H9 (cell line): ENCODE results near the gene CYB5B. TPM values are rescaled to one million over a fixed set of nuclear protein-coding genes. Genes with fewer than 3 reads are reported as not detected.

ENCODE experiments used
- DNase-seq: peaks from one replicate; pipeline ENCODE4 v3.0.0-alpha.2; 2017
- H2AFZ ChIP-seq: one replicate; pipeline ENCODE4 v1.6.1; 2013; ENCODE audit warnings: mild to moderate bottlenecking, low read length, control low read depth, moderate library complexity
- H2AK5ac ChIP-seq: 2 replicates; pipeline ENCODE4 v1.6.1; 2013; ENCODE audit warnings: low read length, control low read depth, mixed read lengths; ENCODE audit not compliant: insufficient read length
- H2BK120ac ChIP-seq: one replicate; pipeline ENCODE4 v1.6.1; 2013; ENCODE audit warnings: low read depth, mild to moderate bottlenecking, low read length, control low read depth, inconsistent platforms; ENCODE audit not compliant: poor library complexity, severe bottlenecking
- H2BK12ac ChIP-seq: 2 replicates; pipeline ENCODE4 v1.6.1; 2013; ENCODE audit warnings: low read length, control low read depth, mixed read lengths, low read depth; ENCODE audit not compliant: insufficient read length
- H2BK15ac ChIP-seq: 2 replicates; pipeline ENCODE4 v1.6.1; 2013; ENCODE audit warnings: low read depth, low read length, control low read depth
- H2BK20ac ChIP-seq: one replicate; pipeline ENCODE4 v1.6.1; 2013; ENCODE audit warnings: low read depth, mild to moderate bottlenecking, low read length, control low read depth, inconsistent platforms; ENCODE audit not compliant: poor library complexity, severe bottlenecking
- H2BK5ac ChIP-seq: 2 replicates; pipeline ENCODE4 v1.6.1; 2013; ENCODE audit warnings: low read length, control low read depth, mixed read lengths; ENCODE audit not compliant: insufficient read length
- H3K14ac ChIP-seq: 2 replicates; pipeline ENCODE4 v1.6.1; 2013; ENCODE audit warnings: low read length, control low read depth; ENCODE audit not compliant: insufficient read depth
- H3K18ac ChIP-seq: 2 replicates; pipeline ENCODE4 v1.6.1; 2013; ENCODE audit warnings: low read depth, mild to moderate bottlenecking, mixed read lengths, low read length, control low read depth; ENCODE audit not compliant: insufficient read length
- H3K23ac ChIP-seq: 2 replicates; pipeline ENCODE4 v1.6.1; 2013; ENCODE audit warnings: low read length, control low read depth, mixed read lengths, low read depth; ENCODE audit not compliant: insufficient read length
- H3K23me2 ChIP-seq: 2 replicates; pipeline ENCODE4 v1.6.1; 2013; ENCODE audit warnings: low read depth, mild to moderate bottlenecking, mixed read lengths, low read length, control low read depth; ENCODE audit not compliant: insufficient read length, poor library complexity, severe bottlenecking
- H3K27ac ChIP-seq: 2 replicates; pipeline ENCODE4 v1.5.1; 2013; ENCODE audit warnings: low read length, control low read depth, mixed read lengths, low read depth; ENCODE audit not compliant: insufficient read length
- H3K27me3 ChIP-seq: 2 replicates; pipeline ENCODE4 v1.6.1; 2013; ENCODE audit warnings: low read length, control low read depth, inconsistent platforms; ENCODE audit not compliant: insufficient read depth
- H3K4ac ChIP-seq: 2 replicates; pipeline ENCODE4 v1.6.1; 2013; ENCODE audit warnings: low read depth, mild to moderate bottlenecking, control low read depth, inconsistent platforms, low read length, moderate library complexity
- H3K4me1 ChIP-seq: 2 replicates; pipeline ENCODE4 v1.6.1; 2013; ENCODE audit warnings: low read length, control low read depth, inconsistent platforms; ENCODE audit not compliant: insufficient read depth
- H3K4me2 ChIP-seq: 2 replicates; pipeline ENCODE4 v1.6.1; 2013; ENCODE audit warnings: low read length, control low read depth, mixed read lengths; ENCODE audit not compliant: insufficient read length, insufficient read depth
- H3K56ac ChIP-seq: 2 replicates; pipeline ENCODE4 v1.6.1; 2013; ENCODE audit warnings: low read depth, mild to moderate bottlenecking, mixed read lengths, low read length, control low read depth; ENCODE audit not compliant: insufficient read length
- H3K79me1 ChIP-seq: 2 replicates; pipeline ENCODE4 v1.6.1; 2013; ENCODE audit warnings: low read depth, mild to moderate bottlenecking, moderate library complexity, low read length, control low read depth, inconsistent platforms; ENCODE audit not compliant: insufficient read depth, poor library complexity, severe bottlenecking
- H3K79me2 ChIP-seq: 2 replicates; pipeline ENCODE4 v1.6.1; 2013; ENCODE audit warnings: low read length, control low read depth, inconsistent platforms; ENCODE audit not compliant: insufficient read depth
- H3K9ac ChIP-seq: 2 replicates; pipeline ENCODE4 v1.6.1; 2013; ENCODE audit warnings: low read length, control low read depth, mixed read lengths; ENCODE audit not compliant: insufficient read length; ENCODE audit errors: extremely low read depth
- H3K9me3 ChIP-seq: one replicate; pipeline ENCODE4 v1.6.1; 2013; ENCODE audit warnings: low read depth, low read length, inconsistent platforms; ENCODE audit not compliant: control insufficient read depth
- H3T11ph ChIP-seq: one replicate; pipeline ENCODE4 v1.6.1; 2013; ENCODE audit warnings: mild to moderate bottlenecking, low read length, control low read depth, inconsistent platforms
- H4K20me1 ChIP-seq: one replicate; pipeline ENCODE4 v1.6.1; 2013; ENCODE audit not compliant: control insufficient read depth, insufficient read length, insufficient read depth
- H4K5ac ChIP-seq: 2 replicates; pipeline ENCODE4 v1.6.1; 2013; ENCODE audit warnings: low read depth, mild to moderate bottlenecking, mixed read lengths, low read length, control low read depth; ENCODE audit not compliant: insufficient read length
- H4K8ac ChIP-seq: replicated peaks from 2 replicates; pipeline ENCODE4 v1.6.1; 2013; ENCODE audit warnings: low read length, control low read depth, mixed read lengths, low read depth; ENCODE audit not compliant: insufficient read length
- H4K91ac ChIP-seq: 2 replicates; pipeline ENCODE4 v1.6.1; 2013; ENCODE audit warnings: low read depth, mild to moderate bottlenecking, moderate library complexity, mixed read lengths, low read length, control low read depth; ENCODE audit not compliant: insufficient read length
- H3K27ac Mint-ChIP-seq, 3 experiments: 2 replicates in 2 of 3; 3 replicates in 1 of 3; pipeline ENCODE4 v1.8.0; 2020 to 2021; ENCODE audit warnings: mixed read lengths in 3 of 3, mild to moderate bottlenecking in 1 of 3, moderate library complexity in 1 of 3
- H3K27me3 Mint-ChIP-seq: 2 replicates; pipeline ENCODE4 v1.8.0; 2021; ENCODE audit warnings: low read depth, mild to moderate bottlenecking, moderate library complexity, mixed read lengths
- H3K36me3 Mint-ChIP-seq, 3 experiments: 2 replicates in 2 of 3; 3 replicates in 1 of 3; pipeline ENCODE4 v1.8.0; 2020 to 2021; ENCODE audit warnings: low read depth in 3 of 3, mixed read lengths in 3 of 3; ENCODE audit not compliant: insufficient read depth in 1 of 3
- H3K4me1 Mint-ChIP-seq, 2 experiments: 2 replicates each; pipeline ENCODE4 v1.8.0; 2020; ENCODE audit warnings: mixed read lengths in 2 of 2
- H3K4me3 Mint-ChIP-seq, 2 experiments: 2 replicates in 1 of 2; 3 replicates in 1 of 2; pipeline ENCODE4 v1.8.0; 2020 to 2021; ENCODE audit warnings: mild to moderate bottlenecking in 2 of 2, mixed read lengths in 2 of 2, moderate library complexity in 1 of 2
- H3K9me3 Mint-ChIP-seq, 2 experiments: 2 replicates in 1 of 2; 3 replicates in 1 of 2; pipeline ENCODE4 v1.8.0; 2020; ENCODE audit warnings: mild to moderate bottlenecking in 2 of 2, mixed read lengths in 2 of 2, moderate library complexity in 1 of 2
- WGBS: extraction: QIAGEN DNeasy Blood & Tissue Kit; methylation state at CpG from one replicate; pipeline ENCODE4 v1.1.7; 2013; ENCODE audit warnings: missing lambda C conversion rate, low lambda C conversion rate, mixed read lengths; ENCODE audit not compliant: insufficient read length; ENCODE audit errors: extremely low coverage; 5-methylcytosine and 5-hydroxymethylcytosine counted together
- total RNA-seq: library from RNA; stranded (reverse); gene quantifications from 2 replicates; pipeline ENCODE4 v1.2.1, GENCODE V29; 2021
- TF ChIP-seq, protein P1 (sequence below): fragments of 200-600 bp; sonication (generic); conservative IDR thresholded peaks from 3 replicates; pipeline ENCODE4 v1.8.0; 2021; ENCODE audit warnings: antibody characterized with exemption, mild to moderate bottlenecking

CYB5B gene
- total RNA-seq, 1 experiment from 2014 or later = 126 TPM

DNA sequence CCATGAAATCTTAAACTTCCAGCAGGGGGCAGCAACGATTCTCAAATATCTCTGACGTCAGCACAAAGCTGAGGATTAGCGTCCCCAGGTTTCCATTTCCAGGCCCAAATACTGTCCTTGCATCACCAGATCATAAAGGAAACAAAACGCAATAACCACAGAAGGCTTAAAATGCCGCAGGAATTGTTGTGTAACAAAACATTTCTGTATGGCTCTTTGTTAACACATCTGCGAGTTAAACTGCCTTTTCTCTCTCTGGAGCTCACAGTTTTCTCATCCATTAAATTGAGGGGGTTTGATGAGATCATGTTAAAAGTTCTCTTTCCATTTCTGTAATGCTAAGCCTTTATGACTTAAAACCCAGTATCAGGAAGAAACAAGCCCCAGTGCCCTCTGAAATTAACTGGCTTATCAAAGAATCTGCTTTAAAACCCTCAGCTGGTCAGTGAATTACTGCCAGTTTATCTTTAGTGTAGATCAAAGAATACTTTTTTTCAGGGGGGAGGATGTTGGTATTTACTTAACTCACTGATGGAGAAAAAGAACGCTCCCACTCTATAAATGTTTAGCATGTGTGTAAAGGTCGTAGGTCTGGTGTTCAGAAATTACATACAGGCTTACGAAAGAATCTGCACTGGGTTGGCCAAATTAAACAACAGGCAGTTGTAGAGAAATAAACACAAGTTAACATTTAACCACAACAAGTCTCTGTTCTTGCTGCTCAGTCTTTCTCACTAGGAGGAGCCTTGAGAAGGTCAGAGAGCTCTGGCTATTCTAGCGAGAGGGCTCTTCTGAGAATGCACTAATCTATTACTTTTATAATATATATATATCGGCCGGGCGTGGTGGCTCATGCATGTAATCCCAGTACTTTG is 28.0 kb upstream of the CYB5B start:
- Histone ChIP-seq H3K27ac (no peak overlapping the region), H3K9ac (no peak overlapping the region)
- no peaks in the 10 kb centered on the region for H3K36me3 Mint-ChIP-seq

More for the DNA sequence above, 28.0 kb upstream of the CYB5B start:
- Histone ChIP-seq H3K79me2 (no peaks in the 10 kb centered on the region), H3K79me1 (no peaks in the 10 kb centered on the region), H2BK15ac (no peak overlapping the region), H2AFZ (peak overlapping the region; percentile 99), H2BK12ac (no peak overlapping the region), H3K23ac (no peak overlapping the region), H3K14ac (no peak overlapping the region), H2BK120ac (no peak overlapping the region), H3K18ac (peak overlapping the region; percentile 75), H3K4me1 (no peaks in the 10 kb centered on the region; the same call in 1 of the 2 replicates), H4K5ac (no peak overlapping the region), H3K4ac (no peak overlapping the region), H4K8ac (no peak overlapping the region), H3K56ac (no peak overlapping the region), H3T11ph (no peak overlapping the region), H4K20me1 (no peaks in the 10 kb centered on the region), H2BK5ac (no peak overlapping the region), H4K91ac (no peak overlapping the region), H2AK5ac (no peak overlapping the region), H3K4me2 (no peak overlapping the region), H3K9me3 (no peaks in the 10 kb centered on the region), H3K27me3 (no peaks in the 10 kb centered on the region; the same call in 1 of the 2 replicates), H3K23me2 (no peaks in the 10 kb centered on the region), H2BK20ac (peak overlapping the region; percentile 29)
- DNase-seq = peak; percentile 53
- Mint-ChIP-seq H3K27ac (peak overlapping the region in 2 of 3 experiments; percentile 24 to 90; a peak in 4 of 7 replicates), H3K4me1 (peaks cover 11 to 16% of the 10 kb centered on the region in 2 experiments), H3K9me3 (no peaks in the 10 kb centered on the region), H3K27me3 (no peaks in the 10 kb centered on the region; the same call in none of the 2 replicates), H3K4me3 (peak overlapping the region in 1 of 2 experiments; percentile 1; a peak in 1 of 5 replicates)
- no CpG with 5 or more reads among the region's 13 CpGs for WGBS
- TF ChIP-seq, protein P1, sequence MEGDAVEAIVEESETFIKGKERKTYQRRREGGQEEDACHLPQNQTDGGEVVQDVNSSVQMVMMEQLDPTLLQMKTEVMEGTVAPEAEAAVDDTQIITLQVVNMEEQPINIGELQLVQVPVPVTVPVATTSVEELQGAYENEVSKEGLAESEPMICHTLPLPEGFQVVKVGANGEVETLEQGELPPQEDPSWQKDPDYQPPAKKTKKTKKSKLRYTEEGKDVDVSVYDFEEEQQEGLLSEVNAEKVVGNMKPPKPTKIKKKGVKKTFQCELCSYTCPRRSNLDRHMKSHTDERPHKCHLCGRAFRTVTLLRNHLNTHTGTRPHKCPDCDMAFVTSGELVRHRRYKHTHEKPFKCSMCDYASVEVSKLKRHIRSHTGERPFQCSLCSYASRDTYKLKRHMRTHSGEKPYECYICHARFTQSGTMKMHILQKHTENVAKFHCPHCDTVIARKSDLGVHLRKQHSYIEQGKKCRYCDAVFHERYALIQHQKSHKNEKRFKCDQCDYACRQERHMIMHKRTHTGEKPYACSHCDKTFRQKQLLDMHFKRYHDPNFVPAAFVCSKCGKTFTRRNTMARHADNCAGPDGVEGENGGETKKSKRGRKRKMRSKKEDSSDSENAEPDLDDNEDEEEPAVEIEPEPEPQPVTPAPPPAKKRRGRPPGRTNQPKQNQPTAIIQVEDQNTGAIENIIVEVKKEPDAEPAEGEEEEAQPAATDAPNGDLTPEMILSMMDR = peak; percentile 83
